H1 (cell line): Measurements from ENCODE around the gene NEUROD1. TPM values are rescaled to one million over a fixed set of nuclear protein-coding genes. Genes with fewer than 3 reads are reported as not detected.

Source experiments
- BACH1 ChIP-seq: IDR thresholded peaks from 2 replicates; pipeline ENCODE4 v1.6.1; 2012; ENCODE audit warnings: low read length, improper control_type of control experiment
- CEBPB ChIP-seq: IDR thresholded peaks from 2 replicates; pipeline ENCODE4 v1.6.1; 2012; ENCODE audit warnings: low read depth, low read length
- CTBP2 ChIP-seq: IDR thresholded peaks from 2 replicates; pipeline ENCODE4 v1.7.0; 2011; ENCODE audit warnings: borderline replicate concordance, mild to moderate bottlenecking, moderate library complexity, mixed read lengths, low read length; ENCODE audit not compliant: insufficient read depth, insufficient read length
- EGR1 ChIP-seq: IDR thresholded peaks from 2 replicates; pipeline ENCODE4 v1.6.1; 2011; ENCODE audit warnings: low read depth, low read length, borderline replicate concordance
- EZH2 ChIP-seq: fragments of 200-600 bp; sonication (generic); IDR thresholded peaks from 2 replicates; pipeline ENCODE4 v1.7.1; 2012; ENCODE audit warnings: low read depth, mild to moderate bottlenecking, moderate library complexity, low read length, inconsistent platforms; ENCODE audit not compliant: severe bottlenecking
- FOSL1 ChIP-seq: IDR thresholded peaks from 2 replicates; pipeline ENCODE4 v1.6.1; 2011; ENCODE audit warnings: mild to moderate bottlenecking, low read depth, low read length, moderate library complexity; ENCODE audit not compliant: insufficient read depth
- GTF2F1 ChIP-seq: IDR thresholded peaks from 2 replicates; pipeline ENCODE4 v1.6.1; 2012; ENCODE audit warnings: low read depth, low read length, improper control_type of control experiment, borderline replicate concordance
- KDM1A ChIP-seq: fragments of 200-600, 300-600 bp; sonication (generic); IDR thresholded peaks from 2 replicates; pipeline ENCODE4 v1.7.1; 2016; ENCODE audit warnings: mild to moderate bottlenecking, low read length, borderline replicate concordance
- KDM4A ChIP-seq: IDR thresholded peaks from one replicate; pipeline ENCODE4 v1.7.1; 2012; ENCODE audit warnings: low read depth, mild to moderate bottlenecking, moderate library complexity, low read length, inconsistent platforms; ENCODE audit not compliant: severe bottlenecking
- MAFK ChIP-seq: IDR thresholded peaks from 2 replicates; pipeline ENCODE4 v1.6.1; 2012; ENCODE audit warnings: low read depth, mild to moderate bottlenecking, improper control_type of control experiment, low read length
- POLR2AphosphoS5 ChIP-seq: IDR thresholded peaks from 2 replicates; pipeline ENCODE4 v1.6.1; 2011; ENCODE audit warnings: low read depth, low read length
- SIN3A ChIP-seq, 2 experiments: IDR thresholded peaks in 1 of 2; conservative IDR thresholded peaks in 1 of 2; 2 replicates each; pipeline ENCODE4 v1.6.1; 2011 to 2012; ENCODE audit warnings: low read length in 2 of 2, improper control_type of control experiment in 1 of 2, low read depth in 1 of 2, mild to moderate bottlenecking in 1 of 2
- SIX5 ChIP-seq: IDR thresholded peaks from 2 replicates; pipeline ENCODE4 v1.6.1; 2011; ENCODE audit warnings: mild to moderate bottlenecking, low read depth, low read length
- SP2 ChIP-seq: IDR thresholded peaks from 2 replicates; pipeline ENCODE4 v1.6.1; 2012; ENCODE audit warnings: mild to moderate bottlenecking, low read length, inconsistent platforms
- SP4 ChIP-seq: IDR thresholded peaks from 2 replicates; pipeline ENCODE4 v1.6.1; 2012; ENCODE audit warnings: low read length, inconsistent platforms
- SRF ChIP-seq: IDR thresholded peaks from 2 replicates; pipeline ENCODE4 v1.6.1; 2011; ENCODE audit warnings: mild to moderate bottlenecking, low read depth, low read length, moderate library complexity
- TEAD4 ChIP-seq: IDR thresholded peaks from 2 replicates; pipeline ENCODE4 v1.6.1; 2012; ENCODE audit warnings: low read depth, low read length, inconsistent platforms, mixed read lengths
- polyA plus RNA-seq, 7 experiments: library from polyadenylated mRNA; depleted of rRNA in 3 of 7; stranded (reverse) in 5 of 7; unstranded in 2 of 7; fragments of >200 nt in 5 of 7; fragments of 200-250 nt in 2 of 7; gene quantifications; 1 replicate in 5 of 7; 2 replicates in 1 of 7; 4 replicates in 1 of 7; pipeline versions ENCODE4 v1.2.1 to v1.2.3, GENCODE V29; 2011 to 2013; ENCODE audit warnings: missing spikeins in 2 of 7, mixed read lengths in 2 of 7
- total RNA-seq: library from RNA; stranded (reverse); fragmentation: NEBNext Ultra II Directional; extraction: Animal tissue kit (Norgen Biotek cat#: 25700); gene quantifications from 2 replicates; pipeline ENCODE4 v1.2.1, GENCODE V29; 2021
- TF ChIP-seq, protein P1 (sequence below): IDR thresholded peaks from 2 replicates; pipeline ENCODE4 v1.6.1; 2012; ENCODE audit warnings: inconsistent platforms
- TF ChIP-seq, protein P2 (sequence below), 3 experiments: IDR thresholded peaks; 1 replicate in 2 of 3; 2 replicates in 1 of 3; pipeline versions ENCODE4 v1.5.1 to v1.6.1; 2011; ENCODE audit warnings: low read length in 3 of 3, mild to moderate bottlenecking in 3 of 3, inconsistent platforms in 2 of 3, low read depth in 1 of 3, moderate library complexity in 1 of 3; ENCODE audit not compliant: insufficient read depth in 1 of 3; ENCODE audit errors: control extremely low read depth in 1 of 3
- TF ChIP-seq, protein P3 (sequence below): IDR thresholded peaks from 2 replicates; pipeline ENCODE4 v1.6.1; 2012; ENCODE audit warnings: inconsistent platforms

NEUROD1 gene
- total and polyA plus RNA-seq, 2 of the 8 experiments (the other 6 are each of a cell fraction or from before 2014, with no cell fraction given) = 0.08 TPM; not detected in 1

DNA sequence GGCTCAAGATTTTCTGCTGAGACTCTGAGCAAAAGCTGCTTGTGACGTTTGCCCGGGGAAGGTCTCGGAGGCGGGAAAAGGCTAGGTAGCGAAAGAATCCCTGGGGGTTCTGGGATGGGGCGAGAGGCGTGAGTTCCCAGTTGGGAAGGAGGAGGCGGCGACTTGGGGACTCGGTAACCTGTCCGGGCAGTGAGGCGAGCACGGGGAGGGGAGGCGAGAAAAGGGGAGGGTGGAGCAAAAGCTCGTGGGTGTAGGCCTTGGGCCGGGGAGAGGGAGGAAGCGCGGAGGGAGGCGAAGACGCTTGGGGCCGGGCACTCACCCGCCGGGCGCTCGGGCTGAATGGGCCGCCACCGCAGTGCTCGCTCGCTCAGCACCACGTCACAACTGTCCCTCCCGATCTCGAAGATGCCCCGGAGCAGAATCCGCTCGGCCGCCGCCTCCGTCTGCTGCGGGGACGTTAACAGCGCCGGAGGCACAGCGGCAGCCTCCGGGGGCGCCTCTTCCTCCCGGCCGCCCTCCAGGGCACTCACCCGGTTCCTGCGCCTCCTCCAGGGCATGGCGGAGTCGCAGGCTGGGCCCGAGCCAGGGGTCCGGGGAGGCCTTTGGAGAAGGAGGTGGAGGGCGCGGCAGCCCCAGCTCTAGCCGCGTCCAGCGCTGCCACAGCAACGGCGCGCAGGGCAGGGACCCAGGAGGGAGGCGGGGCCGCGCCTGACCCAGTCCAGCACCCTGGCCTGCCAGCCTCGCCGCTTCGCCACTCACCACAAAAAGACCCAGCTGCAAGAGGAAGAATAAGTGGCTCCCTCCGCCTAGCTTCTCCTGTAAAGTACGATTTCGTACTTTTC lies 23.6 kb downstream of the NEUROD1 start, which contains the start of gene CERKL (continued):
- TF ChIP-seq TEAD4 (no peak), POLR2AphosphoS5 (no peak), CEBPB (no peak), KDM1A (peak; percentile 22; the same call in 1 of the 2 replicates), EGR1 (peak; percentile 84), SP4 (no peak), SP2 (no peak), CTBP2 (peak; percentile 99), FOSL1 (no peak), EZH2 (no peak), KDM4A (peak; percentile 89), BACH1 (peak; percentile 60), SIX5 (no peak), GTF2F1 (no peak), SRF (no peak), MAFK (no peak), SIN3A (conservative IDR thresholded peaks at IDR 0.05 in 1 of 2, IDR thresholded peaks at IDR 0.05 in 1 of 2; ENCODE audit: low read depth in 1 of 2, low read length in 2 of 2) (peak; percentile 72 to 78; a peak in 2 of 4 replicates)
- TF ChIP-seq, protein P1, sequence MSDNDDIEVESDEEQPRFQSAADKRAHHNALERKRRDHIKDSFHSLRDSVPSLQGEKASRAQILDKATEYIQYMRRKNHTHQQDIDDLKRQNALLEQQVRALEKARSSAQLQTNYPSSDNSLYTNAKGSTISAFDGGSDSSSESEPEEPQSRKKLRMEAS = peak; percentile 78
- TF ChIP-seq, protein P2, sequence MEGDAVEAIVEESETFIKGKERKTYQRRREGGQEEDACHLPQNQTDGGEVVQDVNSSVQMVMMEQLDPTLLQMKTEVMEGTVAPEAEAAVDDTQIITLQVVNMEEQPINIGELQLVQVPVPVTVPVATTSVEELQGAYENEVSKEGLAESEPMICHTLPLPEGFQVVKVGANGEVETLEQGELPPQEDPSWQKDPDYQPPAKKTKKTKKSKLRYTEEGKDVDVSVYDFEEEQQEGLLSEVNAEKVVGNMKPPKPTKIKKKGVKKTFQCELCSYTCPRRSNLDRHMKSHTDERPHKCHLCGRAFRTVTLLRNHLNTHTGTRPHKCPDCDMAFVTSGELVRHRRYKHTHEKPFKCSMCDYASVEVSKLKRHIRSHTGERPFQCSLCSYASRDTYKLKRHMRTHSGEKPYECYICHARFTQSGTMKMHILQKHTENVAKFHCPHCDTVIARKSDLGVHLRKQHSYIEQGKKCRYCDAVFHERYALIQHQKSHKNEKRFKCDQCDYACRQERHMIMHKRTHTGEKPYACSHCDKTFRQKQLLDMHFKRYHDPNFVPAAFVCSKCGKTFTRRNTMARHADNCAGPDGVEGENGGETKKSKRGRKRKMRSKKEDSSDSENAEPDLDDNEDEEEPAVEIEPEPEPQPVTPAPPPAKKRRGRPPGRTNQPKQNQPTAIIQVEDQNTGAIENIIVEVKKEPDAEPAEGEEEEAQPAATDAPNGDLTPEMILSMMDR (IDR thresholded peaks at IDR 0.05; ENCODE audit: control extremely low read depth in 1 of 3, insufficient read depth in 1 of 3, low read depth in 1 of 3, low read length in 3 of 3) = peak in 2 of 3 experiments; percentile 3 to 27; a peak in 2 of 4 replicates
- TF ChIP-seq, protein P3, sequence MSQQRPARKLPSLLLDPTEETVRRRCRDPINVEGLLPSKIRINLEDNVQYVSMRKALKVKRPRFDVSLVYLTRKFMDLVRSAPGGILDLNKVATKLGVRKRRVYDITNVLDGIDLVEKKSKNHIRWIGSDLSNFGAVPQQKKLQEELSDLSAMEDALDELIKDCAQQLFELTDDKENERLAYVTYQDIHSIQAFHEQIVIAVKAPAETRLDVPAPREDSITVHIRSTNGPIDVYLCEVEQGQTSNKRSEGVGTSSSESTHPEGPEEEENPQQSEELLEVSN = peak; percentile 84
